ENCODE results near the gene RPL28. TPM values are rescaled to one million over a fixed set of nuclear protein-coding genes. Genes with fewer than 3 reads are reported as not detected.

RPL28 gene
- total RNA-seq, 3 donors from 2014 or later (not counting 1 experiment from before 2014, with no cell fraction given) = 1,373 to 1,704 (median 1,679) TPM

- H3K36me3 Mint-ChIP-seq = no peaks in the 10 kb centered on the region
- intact Hi-C loops (cut with micrococcal nuclease) = no loop called here
- TF ChIP-seq, protein P1, sequence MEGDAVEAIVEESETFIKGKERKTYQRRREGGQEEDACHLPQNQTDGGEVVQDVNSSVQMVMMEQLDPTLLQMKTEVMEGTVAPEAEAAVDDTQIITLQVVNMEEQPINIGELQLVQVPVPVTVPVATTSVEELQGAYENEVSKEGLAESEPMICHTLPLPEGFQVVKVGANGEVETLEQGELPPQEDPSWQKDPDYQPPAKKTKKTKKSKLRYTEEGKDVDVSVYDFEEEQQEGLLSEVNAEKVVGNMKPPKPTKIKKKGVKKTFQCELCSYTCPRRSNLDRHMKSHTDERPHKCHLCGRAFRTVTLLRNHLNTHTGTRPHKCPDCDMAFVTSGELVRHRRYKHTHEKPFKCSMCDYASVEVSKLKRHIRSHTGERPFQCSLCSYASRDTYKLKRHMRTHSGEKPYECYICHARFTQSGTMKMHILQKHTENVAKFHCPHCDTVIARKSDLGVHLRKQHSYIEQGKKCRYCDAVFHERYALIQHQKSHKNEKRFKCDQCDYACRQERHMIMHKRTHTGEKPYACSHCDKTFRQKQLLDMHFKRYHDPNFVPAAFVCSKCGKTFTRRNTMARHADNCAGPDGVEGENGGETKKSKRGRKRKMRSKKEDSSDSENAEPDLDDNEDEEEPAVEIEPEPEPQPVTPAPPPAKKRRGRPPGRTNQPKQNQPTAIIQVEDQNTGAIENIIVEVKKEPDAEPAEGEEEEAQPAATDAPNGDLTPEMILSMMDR (IDR thresholded peaks at IDR 0.05) = no peak
- WGBS (ENCODE audit: insufficient coverage) = 90% methylated on average over 14 of the region's 14 CpGs
- Histone ChIP-seq H3K4me3 (ENCODE audit: low read length) (no peak overlapping the region), H3K4me1 (ENCODE audit: control insufficient read depth, insufficient read depth, low read length) (no peaks in the 10 kb centered on the region), H3K27me3 (ENCODE audit: control insufficient read depth, insufficient read depth, low read length) (peaks cover 15% of the 10 kb centered on the region), H3K27ac (ENCODE audit: low read length) (no peak overlapping the region), H3K36me3 (ENCODE audit: control insufficient read depth, insufficient read depth, low read length) (no peaks in the 10 kb centered on the region), H3K9me3 (ENCODE audit: control insufficient read depth, insufficient read depth, low read length) (no peaks in the 10 kb centered on the region)
- peaks cover 0 to 5% of the 10 kb centered on the region in 2 donors for H3K4me1 Mint-ChIP-seq
- H3K27me3 Mint-ChIP-seq (ENCODE audit: low read depth in 2 of 2) = peaks cover 25 to 35% of the 10 kb centered on the region in 2 donors
- H3K27ac Mint-ChIP-seq = no peak overlapping the region
- no peaks in the 10 kb centered on the region for H3K9me3 Mint-ChIP-seq
- no peak for DNase-seq
- H3K4me3 Mint-ChIP-seq = no peak overlapping the region
- ATAC-seq = no peak
Observed at GRCh38 chr19:55432241-55432959, 46.7 kb downstream of the RPL28 start.

DNA sequence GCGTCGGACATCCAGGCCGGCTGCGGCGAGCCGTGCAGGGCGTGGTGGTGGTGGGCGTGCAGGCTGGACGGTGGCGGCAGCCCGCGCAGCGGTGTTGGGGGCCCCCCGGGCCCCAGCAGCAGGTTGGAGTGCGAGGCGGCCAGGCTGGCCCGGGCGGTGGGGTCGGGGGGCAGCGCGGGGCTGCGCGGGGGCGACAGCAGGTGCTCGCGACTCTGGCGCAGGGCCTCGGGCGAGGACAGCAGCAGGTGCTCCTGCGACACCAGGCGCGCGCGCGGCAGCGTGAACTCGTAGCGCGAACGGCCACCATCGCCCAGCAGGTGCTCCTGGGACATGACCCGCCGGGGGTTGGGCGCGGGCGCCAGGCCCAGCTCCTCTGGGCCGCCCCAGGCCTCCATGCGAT, 47.6 kb downstream of the RPL28 start:
- Histone ChIP-seq H3K27me3 (ENCODE audit: control insufficient read depth, insufficient read depth, low read length) (peaks cover 18% of the 10 kb centered on the region), H3K9me3 (ENCODE audit: control insufficient read depth, insufficient read depth, low read length) (no peaks in the 10 kb centered on the region), H3K4me1 (ENCODE audit: control insufficient read depth, insufficient read depth, low read length) (no peaks in the 10 kb centered on the region), H3K27ac (ENCODE audit: low read length) (no peak overlapping the region), H3K36me3 (ENCODE audit: control insufficient read depth, insufficient read depth, low read length) (no peaks in the 10 kb centered on the region), H3K4me3 (ENCODE audit: low read length) (no peak overlapping the region)
- H3K4me3 Mint-ChIP-seq = no peak overlapping the region
- H3K27me3 Mint-ChIP-seq (ENCODE audit: low read depth in 2 of 2) = peaks cover 27 to 36% of the 10 kb centered on the region in 2 donors
- ATAC-seq (no peak), DNase-seq (no peak)
- no peak overlapping the region for H3K27ac Mint-ChIP-seq
- peaks cover 0 to 6% of the 10 kb centered on the region in 2 donors for H3K4me1 Mint-ChIP-seq
- intact Hi-C loops (cut with micrococcal nuclease) = no loop called here
- 16% methylated on average over 48 of the region's 48 CpGs for WGBS (ENCODE audit: insufficient coverage)
- TF ChIP-seq, protein P1 (IDR thresholded peaks at IDR 0.05) = no peak
- no peaks in the 10 kb centered on the region for H3K36me3 Mint-ChIP-seq
- no peaks in the 10 kb centered on the region for H3K9me3 Mint-ChIP-seq

DNA sequence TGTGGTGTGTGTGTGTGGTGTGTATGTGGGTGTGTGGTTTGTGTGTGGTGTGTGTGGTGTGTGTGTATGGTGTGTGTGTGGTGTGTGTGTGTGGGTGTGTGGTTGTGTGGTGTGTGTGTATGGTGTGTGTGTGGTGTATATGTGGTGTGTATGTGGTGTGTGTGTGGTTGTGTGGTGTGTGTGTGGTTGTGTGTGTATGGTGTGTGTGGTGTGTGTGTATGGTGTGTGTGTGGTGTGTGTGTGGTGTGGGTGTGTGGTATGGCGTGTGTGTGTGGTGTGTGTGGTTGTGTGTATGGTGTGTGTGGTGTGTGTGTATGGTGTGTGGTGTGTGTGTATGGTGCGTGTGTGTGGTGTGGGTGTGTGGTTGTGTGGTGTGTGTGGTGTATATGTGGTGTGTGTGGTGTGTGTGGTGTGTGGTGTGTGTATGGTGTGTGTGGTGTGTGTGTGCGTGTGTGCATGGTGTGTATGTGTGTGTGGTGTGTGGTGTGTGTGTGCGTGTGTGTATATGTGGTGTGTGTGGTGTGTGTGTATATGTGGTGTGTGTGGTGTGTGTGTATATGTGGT, 48.7 kb downstream of the RPL28 start:
- TF ChIP-seq, protein P1 (IDR thresholded peaks at IDR 0.05) = no peak
- Mint-ChIP-seq H3K4me3 (no peak overlapping the region), H3K9me3 (no peaks in the 10 kb centered on the region), H3K36me3 (no peaks in the 10 kb centered on the region), H3K4me1 (peaks cover 0 to 10% of the 10 kb centered on the region in 2 donors), H3K27me3 (ENCODE audit: low read depth in 2 of 2) (peaks cover 29 to 41% of the 10 kb centered on the region in 2 donors), H3K27ac (no peak overlapping the region)
- ATAC-seq = no peak
- Histone ChIP-seq H3K27ac (ENCODE audit: low read length) (no peak overlapping the region), H3K4me3 (ENCODE audit: low read length) (no peak overlapping the region), H3K9me3 (ENCODE audit: control insufficient read depth, insufficient read depth, low read length) (no peaks in the 10 kb centered on the region), H3K4me1 (ENCODE audit: control insufficient read depth, insufficient read depth, low read length) (no peaks in the 10 kb centered on the region), H3K36me3 (ENCODE audit: control insufficient read depth, insufficient read depth, low read length) (no peaks in the 10 kb centered on the region), H3K27me3 (ENCODE audit: control insufficient read depth, insufficient read depth, low read length) (peaks cover 25% of the 10 kb centered on the region)
- intact Hi-C loops (cut with micrococcal nuclease) = no loop called here
- DNase-seq = no peak
- WGBS (ENCODE audit: insufficient coverage) = 86% methylated on average over 4 of the region's 4 CpGs

All from natural killer cell (primary cell).